ENCODE results near the gene SORT1. TPM values are rescaled to one million over a fixed set of nuclear protein-coding genes. Genes with fewer than 3 reads are reported as not detected.
A peak's percentile ranks its signal among the peaks of the same experiment; 100 is the strongest.

The SORT1 gene
- total and polyA plus RNA-seq, 2 of the 13 experiments (the other 11 are each of a cell fraction or from before 2014, with no cell fraction given), result 32.4 to 93.0 TPM

DNA sequence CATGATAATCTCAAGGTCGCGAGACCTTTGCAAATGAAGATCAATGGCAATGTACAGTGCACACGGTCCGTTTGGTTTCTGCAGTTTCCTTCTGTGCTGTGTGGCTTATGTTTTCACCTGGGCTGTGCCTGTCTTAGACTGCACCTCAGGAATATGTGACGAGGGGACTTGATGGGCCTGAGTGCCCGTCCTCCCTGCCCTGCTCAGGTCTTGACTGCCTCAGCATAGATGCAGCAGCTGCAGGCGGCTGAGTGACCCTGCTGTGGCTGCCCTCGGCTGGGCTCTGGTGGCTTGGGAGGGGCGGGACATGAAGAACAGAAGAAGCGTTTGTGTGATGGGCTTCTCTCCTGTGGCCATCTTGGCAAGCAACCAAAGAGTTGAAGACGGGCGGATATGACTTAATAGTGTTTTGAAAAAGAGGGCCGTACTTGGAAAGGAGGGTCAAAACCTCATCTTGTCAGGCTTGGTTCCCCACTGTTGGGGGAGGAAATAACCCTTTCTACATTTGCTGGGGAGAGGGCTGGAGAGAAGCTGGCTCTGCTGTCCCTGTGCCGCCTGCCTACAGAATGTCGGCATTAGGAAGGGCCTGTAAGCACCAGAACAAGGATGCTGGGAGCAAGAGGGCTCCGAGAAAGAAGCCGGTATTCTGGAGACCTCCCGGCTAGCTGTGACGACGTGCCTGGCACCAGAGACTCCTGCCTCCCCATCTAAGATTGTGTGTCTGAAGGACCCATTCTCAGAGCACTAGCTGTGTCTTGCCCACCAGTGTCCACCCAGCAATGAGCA is 98.0 kb downstream of the SORT1 start (continued):
- TF ChIP-seq, protein P1, sequence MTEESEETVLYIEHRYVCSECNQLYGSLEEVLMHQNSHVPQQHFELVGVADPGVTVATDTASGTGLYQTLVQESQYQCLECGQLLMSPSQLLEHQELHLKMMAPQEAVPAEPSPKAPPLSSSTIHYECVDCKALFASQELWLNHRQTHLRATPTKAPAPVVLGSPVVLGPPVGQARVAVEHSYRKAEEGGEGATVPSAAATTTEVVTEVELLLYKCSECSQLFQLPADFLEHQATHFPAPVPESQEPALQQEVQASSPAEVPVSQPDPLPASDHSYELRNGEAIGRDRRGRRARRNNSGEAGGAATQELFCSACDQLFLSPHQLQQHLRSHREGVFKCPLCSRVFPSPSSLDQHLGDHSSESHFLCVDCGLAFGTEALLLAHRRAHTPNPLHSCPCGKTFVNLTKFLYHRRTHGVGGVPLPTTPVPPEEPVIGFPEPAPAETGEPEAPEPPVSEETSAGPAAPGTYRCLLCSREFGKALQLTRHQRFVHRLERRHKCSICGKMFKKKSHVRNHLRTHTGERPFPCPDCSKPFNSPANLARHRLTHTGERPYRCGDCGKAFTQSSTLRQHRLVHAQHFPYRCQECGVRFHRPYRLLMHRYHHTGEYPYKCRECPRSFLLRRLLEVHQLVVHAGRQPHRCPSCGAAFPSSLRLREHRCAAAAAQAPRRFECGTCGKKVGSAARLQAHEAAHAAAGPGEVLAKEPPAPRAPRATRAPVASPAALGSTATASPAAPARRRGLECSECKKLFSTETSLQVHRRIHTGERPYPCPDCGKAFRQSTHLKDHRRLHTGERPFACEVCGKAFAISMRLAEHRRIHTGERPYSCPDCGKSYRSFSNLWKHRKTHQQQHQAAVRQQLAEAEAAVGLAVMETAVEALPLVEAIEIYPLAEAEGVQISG (CRISPR knock-in tag; IDR thresholded peaks at IDR 0.05), result 0 out of 2 replicates have a peak, but pooled peaks have one; percentile 8
- TF ChIP-seq ZFP1 (CRISPR knock-in tag; IDR thresholded peaks at IDR 0.05) (0 out of 2 replicates have a peak, but pooled peaks have one; percentile 70), ELF4 (CRISPR knock-in tag; IDR thresholded peaks at IDR 0.05; ENCODE audit: borderline replicate concordance) (no peak), EP300 (IDR thresholded peaks at IDR 0.05; ENCODE audit: low read depth in 2 of 2, low read length in 2 of 2) (no peak), EP300 (CRISPR knock-in tag; IDR thresholded peaks at IDR 0.05; ENCODE audit: borderline replicate concordance) (peak; percentile 7; the same call in 1 of the 2 replicates), GZF1 (CRISPR knock-in tag; IDR thresholded peaks at IDR 0.05) (no peak), SCMH1 (CRISPR knock-in tag; IDR thresholded peaks at IDR 0.05; ENCODE audit: borderline replicate concordance) (no peak), ZNF296 (CRISPR knock-in tag; conservative IDR thresholded peaks at IDR 0.05) (no peak), MYNN (CRISPR knock-in tag; IDR thresholded peaks at IDR 0.05; ENCODE audit: low read depth) (no peak), KDM5A (IDR thresholded peaks at IDR 0.05; ENCODE audit: borderline replicate concordance, low read length) (no peak), THAP11 (CRISPR knock-in tag; IDR thresholded peaks at IDR 0.05) (0 out of 2 replicates have a peak, but pooled peaks have one; percentile 10), ZNF614 (CRISPR knock-in tag; IDR thresholded peaks at IDR 0.05; ENCODE audit: borderline replicate concordance) (peak; percentile 4; the same call in 1 of the 2 replicates), ZNF768 (CRISPR knock-in tag; IDR thresholded peaks at IDR 0.05) (peak; percentile 91), NR2F2 (IDR thresholded peaks at IDR 0.05; ENCODE audit: borderline replicate concordance, low read depth) (peak; percentile 4; the same call in 1 of the 2 replicates), HNRNPK (IDR thresholded peaks at IDR 0.05; ENCODE audit: low read depth, low read length, poor library complexity, severe bottlenecking) (no peak)
- TF ChIP-seq, protein P2, sequence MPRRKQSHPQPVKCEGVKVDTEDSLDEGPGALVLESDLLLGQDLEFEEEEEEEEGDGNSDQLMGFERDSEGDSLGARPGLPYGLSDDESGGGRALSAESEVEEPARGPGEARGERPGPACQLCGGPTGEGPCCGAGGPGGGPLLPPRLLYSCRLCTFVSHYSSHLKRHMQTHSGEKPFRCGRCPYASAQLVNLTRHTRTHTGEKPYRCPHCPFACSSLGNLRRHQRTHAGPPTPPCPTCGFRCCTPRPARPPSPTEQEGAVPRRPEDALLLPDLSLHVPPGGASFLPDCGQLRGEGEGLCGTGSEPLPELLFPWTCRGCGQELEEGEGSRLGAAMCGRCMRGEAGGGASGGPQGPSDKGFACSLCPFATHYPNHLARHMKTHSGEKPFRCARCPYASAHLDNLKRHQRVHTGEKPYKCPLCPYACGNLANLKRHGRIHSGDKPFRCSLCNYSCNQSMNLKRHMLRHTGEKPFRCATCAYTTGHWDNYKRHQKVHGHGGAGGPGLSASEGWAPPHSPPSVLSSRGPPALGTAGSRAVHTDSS (CRISPR knock-in tag; conservative IDR thresholded peaks at IDR 0.05), result no peak
- TF ChIP-seq, protein P3, sequence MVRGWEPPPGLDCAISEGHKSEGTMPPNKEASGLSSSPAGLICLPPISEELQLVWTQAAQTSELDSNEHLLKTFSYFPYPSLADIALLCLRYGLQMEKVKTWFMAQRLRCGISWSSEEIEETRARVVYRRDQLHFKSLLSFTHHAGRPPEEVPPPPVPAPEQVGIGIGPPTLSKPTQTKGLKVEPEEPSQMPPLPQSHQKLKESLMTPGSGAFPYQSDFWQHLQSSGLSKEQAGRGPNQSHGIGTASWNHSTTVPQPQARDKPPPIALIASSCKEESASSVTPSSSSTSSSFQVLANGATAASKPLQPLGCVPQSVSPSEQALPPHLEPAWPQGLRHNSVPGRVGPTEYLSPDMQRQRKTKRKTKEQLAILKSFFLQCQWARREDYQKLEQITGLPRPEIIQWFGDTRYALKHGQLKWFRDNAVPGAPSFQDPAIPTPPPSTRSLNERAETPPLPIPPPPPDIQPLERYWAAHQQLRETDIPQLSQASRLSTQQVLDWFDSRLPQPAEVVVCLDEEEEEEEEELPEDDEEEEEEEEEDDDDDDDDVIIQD (CRISPR knock-in tag; IDR thresholded peaks at IDR 0.05; ENCODE audit: low read depth), result 0 out of 2 replicates have a peak, but pooled peaks have one; percentile 13
- TF ChIP-seq, protein P4, sequence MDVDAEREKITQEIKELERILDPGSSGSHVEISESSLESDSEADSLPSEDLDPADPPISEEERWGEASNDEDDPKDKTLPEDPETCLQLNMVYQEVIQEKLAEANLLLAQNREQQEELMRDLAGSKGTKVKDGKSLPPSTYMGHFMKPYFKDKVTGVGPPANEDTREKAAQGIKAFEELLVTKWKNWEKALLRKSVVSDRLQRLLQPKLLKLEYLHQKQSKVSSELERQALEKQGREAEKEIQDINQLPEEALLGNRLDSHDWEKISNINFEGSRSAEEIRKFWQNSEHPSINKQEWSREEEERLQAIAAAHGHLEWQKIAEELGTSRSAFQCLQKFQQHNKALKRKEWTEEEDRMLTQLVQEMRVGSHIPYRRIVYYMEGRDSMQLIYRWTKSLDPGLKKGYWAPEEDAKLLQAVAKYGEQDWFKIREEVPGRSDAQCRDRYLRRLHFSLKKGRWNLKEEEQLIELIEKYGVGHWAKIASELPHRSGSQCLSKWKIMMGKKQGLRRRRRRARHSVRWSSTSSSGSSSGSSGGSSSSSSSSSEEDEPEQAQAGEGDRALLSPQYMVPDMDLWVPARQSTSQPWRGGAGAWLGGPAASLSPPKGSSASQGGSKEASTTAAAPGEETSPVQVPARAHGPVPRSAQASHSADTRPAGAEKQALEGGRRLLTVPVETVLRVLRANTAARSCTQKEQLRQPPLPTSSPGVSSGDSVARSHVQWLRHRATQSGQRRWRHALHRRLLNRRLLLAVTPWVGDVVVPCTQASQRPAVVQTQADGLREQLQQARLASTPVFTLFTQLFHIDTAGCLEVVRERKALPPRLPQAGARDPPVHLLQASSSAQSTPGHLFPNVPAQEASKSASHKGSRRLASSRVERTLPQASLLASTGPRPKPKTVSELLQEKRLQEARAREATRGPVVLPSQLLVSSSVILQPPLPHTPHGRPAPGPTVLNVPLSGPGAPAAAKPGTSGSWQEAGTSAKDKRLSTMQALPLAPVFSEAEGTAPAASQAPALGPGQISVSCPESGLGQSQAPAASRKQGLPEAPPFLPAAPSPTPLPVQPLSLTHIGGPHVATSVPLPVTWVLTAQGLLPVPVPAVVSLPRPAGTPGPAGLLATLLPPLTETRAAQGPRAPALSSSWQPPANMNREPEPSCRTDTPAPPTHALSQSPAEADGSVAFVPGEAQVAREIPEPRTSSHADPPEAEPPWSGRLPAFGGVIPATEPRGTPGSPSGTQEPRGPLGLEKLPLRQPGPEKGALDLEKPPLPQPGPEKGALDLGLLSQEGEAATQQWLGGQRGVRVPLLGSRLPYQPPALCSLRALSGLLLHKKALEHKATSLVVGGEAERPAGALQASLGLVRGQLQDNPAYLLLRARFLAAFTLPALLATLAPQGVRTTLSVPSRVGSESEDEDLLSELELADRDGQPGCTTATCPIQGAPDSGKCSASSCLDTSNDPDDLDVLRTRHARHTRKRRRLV (CRISPR knock-in tag; IDR thresholded peaks at IDR 0.05), result no peak
